Upper lobe of left lung (tissue), 4 donors: ENCODE measurements around the gene AASDH.

Experiments
- POLR2A ChIP-seq, 4 donors: fragments of 450-650 bp; IDR thresholded peaks; one replicate each; pipeline ENCODE4 v1.5.1; 2016 to 2017; ENCODE audit warnings: antibody characterized with exemption in 4 of 4, mild to moderate bottlenecking in 2 of 4
- TF ChIP-seq, protein P1 (sequence below), 6 experiments: fragments of 450-650 bp in 4 of 6; fragments of 200-600 bp in 2 of 6; sonication (generic) in 2 of 6; IDR thresholded peaks; one replicate each; pipeline ENCODE4 v1.5.1; 2016 to 2019; ENCODE audit warnings: antibody characterized with exemption in 6 of 6

DNA sequence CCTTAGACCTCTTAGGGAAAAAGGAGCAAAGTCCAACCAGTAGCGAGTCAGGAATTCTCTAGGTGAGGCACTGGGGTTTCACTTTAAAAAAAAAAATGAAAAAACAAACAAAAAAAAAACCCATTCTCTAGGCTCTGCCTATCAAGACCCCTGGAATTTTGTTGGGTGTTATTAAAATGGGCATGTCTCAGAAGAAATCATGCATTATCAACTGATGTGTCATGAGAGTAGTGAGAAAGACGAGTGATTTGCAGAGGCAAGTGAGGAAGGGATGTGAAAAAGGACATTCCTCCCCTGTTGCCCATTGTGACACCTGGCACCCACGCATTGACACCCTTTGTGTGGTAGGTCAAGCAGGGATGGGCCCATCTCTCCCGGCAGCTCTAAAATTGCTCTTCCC lies 78.9 kb downstream of the AASDH start:
- TF ChIP-seq, protein P1, sequence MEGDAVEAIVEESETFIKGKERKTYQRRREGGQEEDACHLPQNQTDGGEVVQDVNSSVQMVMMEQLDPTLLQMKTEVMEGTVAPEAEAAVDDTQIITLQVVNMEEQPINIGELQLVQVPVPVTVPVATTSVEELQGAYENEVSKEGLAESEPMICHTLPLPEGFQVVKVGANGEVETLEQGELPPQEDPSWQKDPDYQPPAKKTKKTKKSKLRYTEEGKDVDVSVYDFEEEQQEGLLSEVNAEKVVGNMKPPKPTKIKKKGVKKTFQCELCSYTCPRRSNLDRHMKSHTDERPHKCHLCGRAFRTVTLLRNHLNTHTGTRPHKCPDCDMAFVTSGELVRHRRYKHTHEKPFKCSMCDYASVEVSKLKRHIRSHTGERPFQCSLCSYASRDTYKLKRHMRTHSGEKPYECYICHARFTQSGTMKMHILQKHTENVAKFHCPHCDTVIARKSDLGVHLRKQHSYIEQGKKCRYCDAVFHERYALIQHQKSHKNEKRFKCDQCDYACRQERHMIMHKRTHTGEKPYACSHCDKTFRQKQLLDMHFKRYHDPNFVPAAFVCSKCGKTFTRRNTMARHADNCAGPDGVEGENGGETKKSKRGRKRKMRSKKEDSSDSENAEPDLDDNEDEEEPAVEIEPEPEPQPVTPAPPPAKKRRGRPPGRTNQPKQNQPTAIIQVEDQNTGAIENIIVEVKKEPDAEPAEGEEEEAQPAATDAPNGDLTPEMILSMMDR (IDR thresholded peaks at IDR 0.05), result no peak
- TF ChIP-seq POLR2A (IDR thresholded peaks at IDR 0.05), result no peak
